NCI-H69 (cell line): Measurements from ENCODE around the gene SRP9.
"Not testable (repeated sequence)": the region's sequence is repeated elsewhere in the genome, so short reads cannot be mapped to it uniquely, and the experiment has no call there.

ENCODE experiments used
- DNase-seq: peaks from one replicate; lab custom pipeline; 2025; lab: John Stamatoyannopoulos, UW

Gene SRP9

DNA sequence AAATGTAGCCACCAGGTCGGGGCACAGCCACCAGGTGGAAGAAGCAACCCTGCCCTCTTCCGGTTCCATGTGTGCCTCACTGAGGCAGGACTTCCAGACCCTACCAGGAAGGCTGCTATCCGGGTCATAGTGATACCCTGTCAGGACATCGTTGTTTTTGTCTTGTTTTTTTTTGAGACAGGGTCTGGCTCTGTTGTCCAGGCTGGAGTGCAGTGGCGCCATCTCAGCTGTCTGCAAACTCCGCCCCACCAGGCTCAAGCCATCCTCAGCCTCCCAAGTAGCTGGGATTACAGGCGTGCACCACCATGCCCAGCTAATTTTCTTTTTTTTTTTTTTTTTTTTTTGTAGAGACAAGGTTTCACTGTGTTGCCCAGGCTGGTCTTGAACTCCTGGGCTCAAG, 37.5 kb downstream of the SRP9 start:
- DNase-seq: not testable (repeated sequence)

DNA sequence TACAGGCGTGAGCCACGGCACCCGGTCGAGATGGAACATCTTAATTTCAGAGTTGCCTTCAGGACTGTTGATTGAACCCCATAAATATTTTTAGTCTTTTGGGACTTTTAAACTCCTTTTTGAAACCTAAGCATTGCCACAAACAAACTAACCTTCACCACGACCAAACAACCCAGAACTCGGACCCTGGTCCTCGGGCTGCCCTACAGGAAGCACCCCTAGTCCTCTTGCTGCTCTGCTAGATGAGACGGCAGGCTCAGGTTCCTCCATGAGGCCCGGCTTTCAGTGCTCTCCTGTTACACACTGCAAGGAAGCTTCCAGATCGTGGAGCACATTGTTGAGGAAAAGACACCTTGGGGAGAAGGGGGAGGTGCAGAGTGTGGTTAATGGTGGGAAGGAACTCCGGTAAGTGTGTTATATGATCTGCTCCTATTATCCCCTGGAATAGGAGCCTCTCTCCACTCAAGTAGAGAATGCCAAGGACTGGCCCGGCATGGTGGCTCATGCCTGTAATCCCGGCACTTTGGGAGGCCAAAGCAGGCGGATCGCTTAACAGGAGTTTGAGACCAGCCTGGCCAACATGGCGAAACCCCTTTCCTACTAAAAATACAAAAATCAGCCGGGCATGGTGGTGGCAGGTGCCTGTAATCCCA, 38.0 kb downstream of the SRP9 start:
- DNase-seq: peak; percentile 63

DNA sequence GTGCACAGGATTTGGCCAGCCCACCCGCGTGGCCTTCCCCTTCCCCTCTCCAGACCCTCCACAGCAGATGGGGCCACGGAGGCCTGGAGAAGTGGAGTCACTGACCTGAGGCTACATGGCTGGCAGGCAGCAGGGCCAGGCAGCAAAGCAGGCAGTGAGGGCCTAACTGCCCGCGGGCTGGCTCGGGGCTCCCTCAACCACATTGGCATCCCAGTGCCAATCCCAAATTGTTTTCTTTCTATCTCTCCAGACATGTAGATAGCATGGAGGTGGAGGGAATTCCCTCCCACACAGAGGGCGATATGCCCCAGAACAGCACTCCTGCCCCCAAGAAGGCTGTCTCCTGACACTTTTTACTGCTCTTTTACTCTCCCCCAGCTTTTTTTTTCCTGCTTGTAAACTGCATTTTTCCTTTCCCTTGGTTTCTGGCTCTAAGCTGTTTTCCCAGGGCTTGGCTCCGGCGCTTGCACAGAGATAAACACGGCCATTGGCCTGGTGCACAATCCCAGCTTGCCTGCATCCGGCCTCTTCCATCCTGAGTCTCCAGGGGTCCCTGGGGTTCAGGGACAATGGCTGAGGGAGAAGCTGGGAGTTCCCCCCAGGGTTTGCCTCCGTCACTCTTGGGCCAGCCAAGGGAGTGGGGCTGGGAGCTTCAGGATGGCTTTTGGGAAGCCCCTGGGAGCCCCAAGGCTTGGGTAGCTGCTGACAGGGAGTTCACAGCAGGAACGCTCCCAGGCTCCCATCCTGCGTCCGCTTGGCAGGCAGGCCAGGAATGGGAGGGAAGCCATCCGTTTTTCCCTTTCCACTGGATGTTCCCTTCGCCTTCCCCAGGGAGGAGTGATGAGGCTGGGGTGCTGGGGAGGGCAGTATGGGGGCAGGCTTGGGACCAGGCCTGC, 39.3 kb downstream of the SRP9 start:
- no peak for DNase-seq

DNA sequence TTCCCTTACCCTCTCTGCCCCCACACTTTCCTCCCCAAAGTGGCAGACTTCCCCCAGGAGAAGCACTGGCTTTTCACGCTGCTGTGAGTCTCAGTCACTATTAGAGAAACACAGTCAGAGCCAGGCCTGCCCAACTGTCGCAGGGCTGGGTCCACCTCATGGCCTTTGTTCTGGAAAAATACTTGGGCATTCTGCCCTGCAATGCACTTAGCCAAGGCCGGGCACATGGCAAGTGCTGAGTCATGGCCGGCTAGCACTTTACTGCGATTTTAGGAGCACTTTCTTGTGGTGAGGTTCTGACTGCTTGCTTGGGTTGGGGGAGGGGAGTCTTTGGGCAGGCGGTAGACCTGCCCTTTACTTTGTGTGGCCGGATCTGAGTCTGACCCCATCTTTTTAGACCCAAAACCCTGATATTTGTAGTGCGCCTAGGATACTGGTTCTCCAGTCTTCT, 40.0 kb downstream of the SRP9 start:
- DNase-seq: peak; percentile 52

DNA sequence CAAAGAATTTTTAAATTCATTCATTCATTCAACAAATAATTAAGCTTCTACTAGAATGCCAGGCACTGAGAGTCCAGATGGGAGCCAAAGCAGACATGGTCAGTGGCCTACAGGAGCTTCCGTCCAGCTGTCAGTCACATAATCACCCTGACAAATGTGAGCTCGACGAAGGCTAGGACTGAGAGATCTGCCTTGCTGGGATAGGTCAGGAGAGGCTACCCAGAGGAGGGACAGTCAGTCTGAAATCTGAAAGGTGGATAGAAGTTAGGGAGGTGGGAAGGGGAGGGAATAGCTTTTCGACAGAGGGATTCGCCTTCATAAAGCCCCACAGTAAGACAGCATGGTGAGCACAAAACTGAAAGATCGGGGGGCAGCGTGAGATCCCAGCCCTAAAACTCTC, 40.6 kb downstream of the SRP9 start:
- DNase-seq: no peak

DNA sequence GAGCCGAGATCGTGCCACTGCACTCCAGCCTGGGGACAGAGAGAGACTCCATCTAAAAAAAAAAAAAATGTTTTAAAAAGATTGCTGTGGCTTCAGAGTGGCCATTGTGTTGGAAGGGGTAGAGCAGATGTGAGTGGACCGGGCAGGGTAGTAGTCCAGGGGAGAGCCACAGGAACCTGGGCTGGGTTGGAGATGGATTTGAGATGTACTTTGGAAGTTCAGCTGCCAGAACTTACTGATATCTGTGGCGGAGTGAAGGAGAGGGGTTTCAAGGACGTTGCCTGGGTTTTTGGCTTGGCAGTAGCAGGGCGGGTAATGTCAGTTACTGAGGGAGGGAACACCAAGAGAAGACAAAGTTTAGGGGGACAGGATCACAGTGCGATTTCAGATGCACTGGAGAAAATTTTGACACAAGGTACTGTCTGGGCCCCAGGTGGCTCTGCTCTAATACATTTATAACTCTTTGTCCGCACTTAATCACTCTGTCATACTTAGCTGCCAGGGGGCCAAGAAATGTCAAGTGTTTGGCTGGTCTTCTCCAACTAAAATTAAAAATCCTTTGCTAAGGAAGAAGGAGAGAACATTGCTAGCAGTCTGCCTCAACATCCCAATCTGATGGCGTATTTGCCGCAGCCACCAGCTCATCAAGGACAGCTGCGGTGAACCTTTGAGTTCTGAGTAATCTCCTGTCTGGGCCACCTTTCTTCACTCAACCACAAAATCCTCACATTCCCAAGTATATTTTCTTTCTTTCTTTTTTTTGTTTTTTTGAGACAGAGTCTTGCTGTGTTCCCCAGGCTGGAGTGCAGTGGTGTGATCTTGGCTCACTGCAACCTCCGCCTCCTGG, 41.9 kb downstream of the SRP9 start:
- no peak for DNase-seq

DNA sequence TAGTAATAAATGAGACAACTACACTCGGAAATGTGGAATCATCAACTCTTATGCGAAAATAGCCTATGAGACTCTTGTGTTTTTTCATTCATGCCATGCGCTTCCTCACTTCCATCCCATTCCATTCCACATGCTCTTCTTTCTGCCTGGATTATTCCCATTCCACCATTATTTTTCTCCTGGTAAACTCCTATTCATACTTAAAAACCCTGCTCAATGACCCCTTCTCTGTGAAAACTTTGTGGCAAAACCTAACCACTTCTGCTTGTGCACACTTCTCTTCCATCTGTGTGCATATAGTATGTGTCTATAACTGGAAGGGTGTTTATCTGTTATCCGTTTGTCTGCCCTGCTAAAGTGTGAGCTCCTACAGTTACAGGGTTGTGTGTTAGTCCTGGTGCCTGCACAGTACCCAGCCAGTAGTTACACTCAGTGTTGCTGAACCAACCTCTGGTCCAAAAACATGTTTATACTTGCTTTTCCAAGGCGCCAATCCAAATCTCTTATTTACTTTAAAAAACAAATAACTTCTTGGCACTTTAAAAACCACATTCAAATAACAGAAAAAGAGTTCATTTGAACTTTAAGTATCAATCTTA, 43.0 kb downstream of the SRP9 start:
- DNase-seq: no peak

DNA sequence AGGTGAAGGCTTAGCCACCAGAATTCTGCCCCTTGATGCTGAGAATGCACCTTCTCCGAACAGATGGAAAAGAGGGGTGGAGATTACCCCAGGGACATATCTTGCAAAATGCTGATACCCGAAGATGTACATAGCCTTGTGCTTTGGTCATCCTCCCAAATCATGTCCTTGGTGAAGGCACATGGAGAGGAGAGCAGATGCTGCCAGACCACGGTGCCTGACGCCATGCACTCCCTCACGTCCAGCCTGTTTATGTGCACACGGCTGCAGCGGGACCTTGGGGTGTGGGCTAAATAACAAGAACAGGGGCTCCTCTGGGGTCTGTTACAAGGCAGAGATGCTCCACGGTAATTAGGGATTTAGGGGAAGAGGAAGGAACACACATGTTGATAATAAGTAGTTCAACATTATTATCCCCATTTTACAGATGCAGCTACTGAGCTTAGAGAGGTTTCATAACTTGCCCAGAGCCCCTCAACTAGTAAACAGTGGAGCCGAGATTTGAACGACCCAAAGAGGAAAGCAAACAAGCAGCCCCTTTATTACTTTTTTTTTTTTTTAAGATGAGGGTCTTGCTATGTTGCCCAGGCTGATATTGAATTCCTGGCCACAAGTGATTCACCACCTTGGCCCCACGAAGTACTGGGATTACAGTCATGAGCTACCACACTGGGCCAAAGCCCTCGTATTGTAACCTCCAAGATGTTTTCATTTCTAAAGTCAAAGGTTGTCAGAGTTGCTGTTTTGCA, 45.2 kb downstream of the SRP9 start:
- peak; percentile 53 for DNase-seq

DNA sequence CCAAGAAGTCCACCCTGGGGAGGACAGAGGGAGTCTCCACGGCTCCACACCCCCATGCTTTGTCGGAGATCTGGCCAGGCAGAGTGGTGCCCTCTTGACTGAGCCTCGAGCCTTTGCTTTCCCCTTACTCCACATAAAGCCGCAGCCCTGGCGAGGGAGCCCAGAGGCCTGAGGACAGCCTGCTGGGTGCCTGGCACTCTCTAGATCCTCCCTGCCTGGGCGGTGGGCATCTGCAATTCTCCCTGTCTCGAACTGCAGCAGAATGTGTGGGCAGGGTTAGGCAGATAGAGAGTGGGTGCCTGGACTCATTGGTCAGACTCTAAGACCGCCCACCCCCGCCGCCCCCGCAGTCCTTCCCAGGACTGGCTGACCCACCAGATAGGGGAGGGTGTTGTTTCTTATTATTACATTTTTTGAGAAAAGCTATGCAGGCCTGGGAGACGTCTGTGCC, 46.2 kb downstream of the SRP9 start:
- peak; percentile 55 for DNase-seq

DNA sequence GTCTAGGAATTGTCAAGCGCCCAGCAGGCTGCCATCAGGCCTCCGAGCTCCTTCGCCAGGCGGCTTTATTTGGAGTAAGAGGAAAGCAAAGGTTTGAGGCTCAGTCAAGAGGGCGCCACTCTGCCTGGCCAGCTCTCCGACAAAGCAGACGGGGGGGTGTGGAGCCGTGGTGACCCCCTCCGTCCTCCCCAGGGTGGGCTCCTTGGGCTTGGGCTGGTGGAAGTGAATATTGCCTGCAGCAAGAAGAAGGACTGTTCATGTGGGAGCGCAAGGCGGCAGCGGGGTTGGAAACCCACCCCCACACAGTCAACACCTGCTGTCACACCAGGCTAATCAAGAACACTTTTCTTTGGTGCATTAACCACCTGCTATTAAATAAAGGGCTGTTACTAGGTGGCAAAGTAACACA, 46.9 kb downstream of the SRP9 start:
- peak; percentile 95 for DNase-seq

DNA sequence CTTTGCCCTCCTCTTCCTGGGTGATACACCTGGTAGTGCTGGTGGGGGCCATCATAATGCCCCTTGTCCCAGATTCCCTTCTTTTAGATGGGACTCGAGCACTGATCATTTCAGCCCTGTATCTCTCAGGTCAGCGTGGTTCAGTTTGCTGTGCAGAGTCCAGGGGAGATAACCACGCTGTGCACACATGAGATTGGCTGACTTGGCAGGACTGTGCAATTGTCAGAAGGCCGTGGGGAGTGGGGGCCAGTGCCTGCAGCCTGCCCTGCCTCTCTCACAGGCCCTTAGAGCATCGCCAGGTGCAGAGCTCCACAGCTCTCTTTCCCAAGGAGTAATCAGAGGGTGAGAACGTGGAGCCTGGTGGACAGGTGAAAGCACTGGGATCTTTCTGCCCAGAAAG, 47.5 kb downstream of the SRP9 start:
- peak; percentile 91 for DNase-seq

DNA sequence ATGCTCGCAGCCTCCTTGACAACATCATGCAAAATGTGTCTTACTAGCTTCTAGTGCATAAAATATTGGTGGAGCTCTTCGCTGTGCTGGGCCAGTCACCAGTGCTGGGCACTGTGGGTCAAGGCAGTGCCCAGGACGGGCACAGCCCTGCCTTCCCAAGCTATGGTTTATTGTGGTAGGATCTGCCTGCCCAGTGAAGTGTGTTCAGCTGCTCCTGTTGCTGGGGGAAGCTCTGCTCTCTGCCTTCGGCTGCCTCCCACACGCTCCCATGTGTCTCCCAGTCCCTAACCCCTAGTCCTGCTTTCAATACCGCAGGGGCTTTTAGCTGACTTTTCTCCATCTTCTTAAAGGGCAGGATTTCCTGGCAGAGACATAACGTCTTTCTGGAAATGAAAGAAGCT, 48.0 kb downstream of the SRP9 start:
- peak; percentile 61 for DNase-seq

DNA sequence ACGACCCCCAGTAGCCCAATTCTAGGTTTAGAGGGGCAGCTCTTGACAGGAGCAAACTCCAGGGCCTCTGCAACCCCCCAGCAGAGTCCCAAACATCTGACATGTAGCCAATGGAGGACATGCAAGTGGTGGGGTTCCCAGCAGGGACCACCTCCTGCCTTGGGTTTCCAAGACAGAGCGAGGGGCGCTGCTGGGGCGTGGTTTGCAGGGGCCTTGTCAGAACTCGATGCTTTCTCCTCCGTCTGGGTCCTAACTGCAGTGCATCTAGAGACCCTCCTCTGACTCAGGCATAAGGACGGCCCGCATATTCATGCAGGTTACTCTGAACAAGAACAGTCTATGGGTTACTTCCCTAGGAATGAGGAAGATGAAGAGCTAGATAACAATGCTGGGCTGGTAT, 49.5 kb downstream of the SRP9 start:
- no peak for DNase-seq

DNA sequence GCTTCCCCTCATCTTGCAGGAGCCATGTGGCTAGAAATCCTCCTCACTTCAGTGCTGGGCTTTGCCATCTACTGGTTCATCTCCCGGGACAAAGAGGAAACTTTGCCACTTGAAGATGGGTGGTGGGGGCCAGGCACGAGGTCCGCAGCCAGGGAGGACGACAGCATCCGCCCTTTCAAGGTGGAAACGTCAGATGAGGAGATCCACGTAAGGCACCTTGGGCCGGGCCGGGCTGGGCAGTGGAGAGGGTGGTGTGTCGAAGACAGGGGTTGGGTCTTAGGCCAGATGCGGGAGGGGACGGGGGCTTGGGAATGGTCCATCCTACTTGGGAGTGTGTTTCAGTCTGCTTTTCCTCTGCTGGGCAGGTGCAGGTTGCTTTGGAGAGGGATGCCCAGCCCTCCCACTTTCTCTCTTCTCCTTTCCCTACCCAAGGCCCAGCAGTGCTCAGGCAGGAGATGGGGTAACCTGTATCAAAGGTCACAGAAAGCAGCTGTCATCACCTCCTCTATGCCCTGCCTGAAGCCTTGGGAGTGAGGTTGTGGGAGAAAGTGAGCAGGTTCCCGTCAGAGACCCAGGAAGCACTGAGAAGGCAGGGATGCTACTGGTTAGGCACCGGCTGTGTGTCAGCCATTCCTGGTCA, 51.2 kb downstream of the SRP9 start:
- DNase-seq: no peak

DNA sequence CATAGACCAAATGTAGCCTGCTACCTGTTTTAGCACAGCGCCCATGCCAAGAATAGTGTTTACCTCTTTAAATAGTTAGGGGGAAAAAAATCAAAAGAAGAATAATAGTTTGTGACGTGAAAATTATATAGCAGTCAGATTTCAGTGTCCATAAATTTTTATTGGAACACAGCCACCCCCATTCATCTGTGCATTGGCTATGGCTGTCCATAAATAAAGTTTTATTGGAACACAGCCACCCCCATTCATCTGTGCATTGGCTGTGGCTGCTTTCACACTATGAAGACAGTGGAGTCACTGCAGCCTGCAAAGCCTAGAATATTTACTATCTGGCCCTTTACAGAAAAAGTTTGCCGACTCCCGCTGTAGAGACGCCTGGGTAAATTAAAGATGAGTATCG, 53.2 kb downstream of the SRP9 start:
- DNase-seq: peak; percentile 93

DNA sequence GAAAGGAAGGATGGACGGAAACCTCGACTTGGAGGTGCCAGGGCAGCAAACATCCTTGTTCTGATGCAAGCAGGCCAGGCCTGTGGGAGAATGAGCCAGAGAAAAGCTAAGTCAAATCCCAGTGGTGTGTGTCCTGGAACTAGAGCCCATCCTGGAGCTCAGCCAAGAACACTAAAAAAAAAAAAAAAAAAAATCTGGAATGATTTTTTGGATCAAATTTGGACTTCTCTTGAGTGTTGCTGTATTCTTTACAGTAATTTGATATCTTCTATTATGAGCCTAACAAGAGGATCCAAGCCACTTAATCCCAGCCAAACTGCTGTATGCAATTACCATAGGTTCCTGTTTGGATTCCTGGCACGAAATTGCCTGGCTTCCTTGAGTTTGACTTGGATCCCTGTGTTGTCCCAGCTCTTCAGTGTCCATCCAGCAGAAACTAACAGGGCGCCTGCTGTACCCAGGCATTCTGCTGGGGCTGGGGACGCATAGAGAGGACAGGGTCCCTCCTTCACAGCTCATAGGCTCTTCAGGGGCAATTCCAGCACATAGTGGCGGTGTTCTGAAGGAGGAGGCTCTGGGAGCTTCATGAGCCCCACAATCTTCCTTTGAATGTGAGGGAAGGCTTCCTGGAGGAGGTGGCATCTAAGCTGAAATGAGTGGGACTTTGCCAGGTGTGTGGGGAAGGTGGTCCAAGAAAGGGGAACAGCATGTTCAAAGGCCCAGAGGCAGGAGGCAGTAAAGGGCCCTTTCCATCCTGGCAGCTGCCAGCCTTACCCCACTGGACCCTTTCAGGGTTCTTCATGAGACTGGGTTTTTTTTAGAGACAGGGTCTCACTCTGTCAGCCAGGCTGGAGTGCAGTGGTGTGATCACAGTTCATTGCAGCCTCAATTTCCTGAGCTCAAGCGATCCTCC, 57.0 kb downstream of the SRP9 start:
- DNase-seq: peak; percentile 81

DNA sequence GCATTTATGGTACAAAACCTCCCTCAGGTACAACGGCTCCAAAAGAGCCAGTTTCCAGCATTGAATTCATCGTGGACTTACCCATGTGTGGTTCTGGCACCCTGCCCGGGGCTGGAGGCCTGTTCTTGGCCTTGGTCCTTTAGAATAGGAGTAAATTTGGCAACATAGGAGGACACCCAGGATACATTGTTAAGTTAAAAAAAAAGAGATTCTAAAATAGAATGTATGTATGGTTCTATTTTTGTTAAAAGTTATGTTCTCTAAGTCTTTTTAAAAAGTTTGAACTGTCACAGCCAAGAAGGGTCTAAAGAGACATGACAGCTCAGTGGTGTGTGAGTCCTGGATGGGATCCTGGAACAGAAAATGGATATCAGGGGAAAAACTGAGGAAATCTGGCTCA, 58.2 kb downstream of the SRP9 start:
- DNase-seq: peak; percentile 14

DNA sequence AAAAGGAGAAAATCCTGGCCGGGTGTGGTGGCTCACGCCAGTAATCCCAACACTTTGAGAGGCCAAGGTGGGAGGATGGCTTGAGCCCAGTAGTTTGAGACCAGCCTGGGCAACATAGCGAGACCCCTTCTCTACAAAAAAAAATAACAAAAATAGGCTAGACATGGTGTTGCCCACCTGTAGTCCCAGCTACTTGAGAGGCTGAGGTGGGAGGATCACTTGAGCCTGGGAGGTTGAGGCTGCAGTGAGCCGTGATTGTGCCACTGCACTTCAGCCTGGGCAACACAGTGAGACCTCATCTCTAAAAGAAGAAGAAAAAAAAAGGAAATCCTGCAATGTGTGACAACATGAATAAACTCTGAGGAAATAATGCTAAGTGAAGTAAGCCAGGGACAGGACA, 58.7 kb downstream of the SRP9 start:
- not testable (repeated sequence) for DNase-seq

DNA sequence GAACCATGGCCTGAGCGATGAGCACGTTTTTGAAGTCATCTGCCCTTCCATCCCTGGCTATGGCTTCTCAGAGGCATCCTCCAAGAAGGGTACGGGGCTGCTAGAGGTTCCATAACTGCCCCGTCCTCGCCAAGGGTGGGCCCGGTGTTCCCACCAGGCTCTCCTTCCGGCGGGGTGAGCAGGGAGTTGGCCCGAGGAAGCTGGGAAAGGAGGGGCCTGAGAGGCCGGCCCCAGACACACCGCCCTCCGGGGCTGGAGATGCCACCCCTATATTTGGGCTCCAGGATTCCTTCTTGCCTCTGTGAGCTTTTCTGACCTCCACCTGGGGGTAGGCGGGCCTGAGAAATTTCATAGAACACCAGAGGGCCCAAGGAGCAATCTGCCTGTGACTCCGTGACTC, 61.2 kb downstream of the SRP9 start:
- DNase-seq: no peak
